NCI-H2196 (cell line): Measurements from ENCODE around the gene CIPC.

ENCODE experiments used
- DNase-seq: peaks from one replicate; lab custom pipeline; 2025; ENCODE audit not compliant: unreplicated experiment; lab: John Stamatoyannopoulos, UW

CIPC gene, protein sequence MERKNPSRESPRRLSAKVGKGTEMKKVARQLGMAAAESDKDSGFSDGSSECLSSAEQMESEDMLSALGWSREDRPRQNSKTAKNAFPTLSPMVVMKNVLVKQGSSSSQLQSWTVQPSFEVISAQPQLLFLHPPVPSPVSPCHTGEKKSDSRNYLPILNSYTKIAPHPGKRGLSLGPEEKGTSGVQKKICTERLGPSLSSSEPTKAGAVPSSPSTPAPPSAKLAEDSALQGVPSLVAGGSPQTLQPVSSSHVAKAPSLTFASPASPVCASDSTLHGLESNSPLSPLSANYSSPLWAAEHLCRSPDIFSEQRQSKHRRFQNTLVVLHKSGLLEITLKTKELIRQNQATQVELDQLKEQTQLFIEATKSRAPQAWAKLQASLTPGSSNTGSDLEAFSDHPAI

DNA sequence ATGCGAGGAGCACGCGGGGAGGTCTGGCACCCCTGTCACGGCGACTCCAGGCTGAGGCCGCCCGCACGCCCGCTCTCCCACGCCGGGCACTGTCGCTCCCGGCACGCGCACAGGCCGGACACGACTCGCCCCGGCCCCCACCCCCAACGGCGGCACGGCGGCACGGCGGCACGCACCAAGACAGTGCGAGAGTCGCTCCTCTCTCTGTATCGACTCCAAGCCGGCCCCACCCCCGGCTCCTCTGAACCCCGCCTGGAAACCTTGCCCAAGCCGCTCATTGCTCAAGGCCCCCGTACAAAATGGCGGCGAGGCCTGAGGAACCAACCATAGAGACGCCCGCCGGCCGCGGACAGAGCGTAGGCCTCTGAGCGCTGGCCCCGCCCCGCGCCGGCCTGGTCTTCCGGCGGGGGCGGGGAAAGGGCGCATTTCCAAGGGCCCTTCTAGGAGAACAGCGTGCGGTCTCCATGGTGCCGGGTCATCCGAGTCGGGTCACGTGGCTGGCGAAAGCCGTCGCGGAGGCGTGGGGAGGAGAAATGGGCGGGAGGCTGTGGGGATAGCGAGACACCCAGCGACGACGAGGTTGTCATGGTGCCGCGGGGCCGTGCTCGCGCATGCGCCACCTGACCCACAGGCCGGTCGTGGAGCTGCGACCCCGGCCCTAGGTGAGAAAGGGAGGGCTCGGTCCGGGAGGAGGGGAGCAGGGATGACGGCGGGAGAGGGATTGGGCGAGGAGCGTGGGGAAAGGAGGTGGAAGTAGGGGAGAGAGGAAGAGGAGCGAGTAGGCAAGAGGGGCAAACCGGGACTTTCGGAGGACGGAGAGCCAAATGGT, at the start of gene CIPC:
Gene CIPC, plus strand, starts transcription at position 559 of the 829 bp plus-strand sequence. CDS start 7,451 bp downstream, outside the sequence.
- peak; percentile 99 for DNase-seq

DNA sequence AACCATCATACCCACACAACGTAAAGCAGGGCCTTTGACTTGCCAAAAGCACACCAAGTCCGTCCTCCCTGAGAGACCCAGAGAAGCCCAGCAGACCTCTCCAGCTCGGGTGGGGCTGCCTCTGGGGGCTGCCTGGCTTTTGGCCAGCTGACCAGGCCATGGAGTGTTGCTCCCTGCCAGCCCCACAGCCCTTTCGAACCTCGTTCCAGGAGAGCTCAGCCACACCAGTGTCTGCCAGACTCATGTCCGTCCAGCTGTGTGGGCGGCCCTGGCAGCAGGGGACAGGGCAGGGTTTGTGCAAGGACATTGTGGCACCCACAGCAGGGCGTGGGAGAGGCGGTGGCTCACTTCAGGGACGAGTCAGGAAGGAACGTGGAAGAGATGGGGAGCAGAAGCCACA, 46.9 kb upstream of the CIPC start:
- DNase-seq, result no peak

DNA sequence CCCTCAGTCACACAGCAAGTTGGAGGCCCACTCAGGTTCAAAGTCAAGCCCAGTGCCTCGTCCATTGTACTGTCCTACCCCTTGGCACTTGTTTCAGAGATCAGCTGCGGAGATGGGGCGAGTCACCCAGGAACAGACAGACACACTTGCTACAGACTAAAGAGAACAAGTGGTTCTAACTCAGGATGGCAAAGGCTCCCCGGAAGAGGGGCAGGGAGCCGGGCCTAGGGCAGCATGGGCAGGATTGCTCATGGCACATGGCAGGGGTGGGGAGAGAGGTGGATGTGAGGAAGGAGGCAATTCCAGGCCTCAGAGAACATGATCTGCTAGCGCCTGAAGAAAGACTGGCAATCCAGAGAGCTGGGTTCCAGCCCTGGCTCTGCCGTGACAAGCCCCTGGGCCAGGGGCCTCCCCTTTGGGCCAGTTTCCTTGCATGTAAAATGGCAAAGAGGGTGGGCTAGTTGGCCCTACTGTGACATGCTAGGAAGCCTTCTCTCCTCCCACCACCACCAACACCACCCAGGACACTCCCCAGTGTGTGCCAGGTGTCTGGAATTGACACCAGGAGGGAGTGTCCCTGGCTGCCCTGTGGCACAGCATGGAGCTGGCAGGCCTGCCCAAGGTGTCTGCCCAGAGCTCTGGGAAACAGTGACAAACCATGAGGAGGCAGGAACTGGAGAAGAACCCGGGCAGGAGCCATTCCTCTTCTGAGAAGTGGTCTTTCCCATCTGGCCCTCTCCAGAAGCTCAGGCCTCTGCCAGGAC, 45.6 kb upstream of the CIPC start:
- DNase-seq, result peak; percentile 45

DNA sequence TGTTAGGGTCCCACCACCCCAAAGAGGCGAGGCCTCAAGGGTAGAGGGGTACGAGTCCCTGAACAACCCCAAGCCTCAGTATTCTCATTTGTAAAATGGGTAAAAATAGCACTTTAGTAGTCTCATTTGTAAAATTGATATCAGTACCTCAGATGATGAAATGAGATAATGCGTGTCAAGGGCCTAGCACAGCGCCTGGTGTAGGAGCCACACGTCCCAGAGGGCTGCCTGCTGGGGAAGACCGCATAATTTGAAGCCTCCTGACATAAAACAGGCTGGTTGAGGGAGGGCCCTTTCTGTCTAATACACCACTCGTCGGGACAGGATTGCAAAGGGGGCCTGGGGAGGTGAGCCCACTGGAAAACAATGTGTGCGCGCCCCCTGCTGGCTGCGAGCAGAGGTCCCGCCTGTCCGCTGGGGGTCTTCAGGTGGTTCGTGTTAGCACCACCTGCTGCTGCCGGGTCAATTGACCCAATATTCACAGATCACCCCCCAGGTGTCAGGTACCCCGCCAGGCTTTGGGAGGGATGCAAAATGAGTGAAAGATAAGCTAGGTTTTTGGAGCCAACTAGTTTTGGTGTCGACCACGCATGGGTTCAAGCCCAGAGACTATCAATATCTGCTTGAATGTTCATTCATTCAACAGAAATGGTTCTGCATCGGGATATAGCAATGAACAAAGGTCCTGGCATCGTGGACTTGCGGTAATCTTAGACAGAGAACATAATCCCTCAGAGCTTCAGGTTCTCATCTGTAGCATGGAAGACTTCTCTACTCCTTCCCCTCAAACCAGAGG, 44.8 kb upstream of the CIPC start:
- DNase-seq, result no peak

DNA sequence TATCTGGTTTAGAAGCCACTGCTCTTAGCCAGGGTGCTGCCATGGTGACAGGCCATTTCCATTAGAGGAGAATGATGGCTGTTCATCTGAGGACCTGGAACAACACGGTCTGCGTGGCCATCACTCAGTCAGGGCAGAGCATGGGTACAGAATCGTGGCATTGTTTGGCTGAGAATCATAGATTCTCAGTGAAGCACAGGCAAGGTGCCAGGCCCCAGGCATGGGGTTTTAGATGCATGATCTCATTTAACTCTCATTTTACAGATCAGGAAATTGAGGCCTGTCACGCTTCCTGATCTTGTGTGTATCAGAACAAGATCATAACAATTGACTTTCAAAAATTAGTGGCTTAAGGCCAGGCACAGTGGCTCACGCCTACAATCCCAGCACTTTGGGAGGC, 42.8 kb upstream of the CIPC start:
- no peak for DNase-seq

DNA sequence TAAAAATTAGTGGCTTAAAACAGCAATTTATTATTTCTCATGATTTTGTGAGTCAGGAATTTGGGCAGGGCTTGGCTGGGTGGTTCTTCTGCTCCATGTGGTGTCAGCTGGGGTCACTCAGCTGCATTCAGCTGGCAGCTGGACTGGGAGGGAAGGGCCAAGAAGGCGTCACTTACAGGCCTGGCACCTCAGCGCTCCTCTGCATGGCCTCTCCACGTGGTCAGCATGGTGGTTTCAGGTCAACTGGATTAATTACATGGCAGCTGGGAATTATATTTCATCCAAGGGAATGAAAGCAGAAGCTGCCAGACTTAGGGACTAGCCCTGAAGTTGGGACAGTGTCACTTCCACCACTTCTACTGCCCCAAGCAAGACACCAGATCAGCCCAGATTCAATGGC, 42.1 kb upstream of the CIPC start:
- DNase-seq, result no peak

DNA sequence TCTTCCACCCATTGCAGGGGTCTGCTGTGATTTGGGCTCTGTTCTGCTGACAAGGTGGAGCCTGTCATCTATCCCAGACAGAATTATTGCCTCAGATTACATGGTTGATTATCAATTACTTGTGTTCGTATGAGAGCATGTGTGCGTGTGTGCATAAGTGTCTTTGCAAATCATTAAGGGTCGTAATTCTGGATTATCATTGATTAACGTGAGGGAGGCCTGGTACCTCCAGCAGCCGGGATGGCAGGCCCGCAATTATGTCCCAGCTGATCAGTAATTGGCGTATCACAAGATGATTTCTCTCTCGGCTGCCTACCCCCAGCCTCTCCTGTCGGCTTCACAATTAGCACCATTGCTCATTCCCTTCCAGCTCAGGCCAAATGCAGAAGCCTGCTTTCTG, 39.9 kb upstream of the CIPC start:
- no peak for DNase-seq

DNA sequence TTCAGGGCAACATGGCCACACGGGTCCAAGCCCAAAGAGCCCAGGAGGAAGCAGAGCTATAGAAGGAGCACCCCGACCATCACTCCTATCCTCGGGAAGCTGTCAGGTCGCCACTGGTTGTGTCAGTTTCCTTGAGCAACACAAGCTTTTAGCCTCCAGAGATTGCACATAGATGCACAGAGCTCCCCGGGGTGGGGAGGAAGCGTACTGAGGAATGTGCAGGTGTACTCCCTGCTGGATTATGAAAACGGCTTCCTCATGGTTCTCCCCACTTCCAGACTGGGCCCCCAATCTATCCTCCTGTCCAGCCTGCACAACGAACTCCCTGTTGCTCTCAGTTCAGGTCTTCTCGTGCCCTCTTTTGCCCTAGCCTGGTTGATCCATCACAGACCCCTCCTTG, 39.3 kb upstream of the CIPC start:
- DNase-seq, result no peak

DNA sequence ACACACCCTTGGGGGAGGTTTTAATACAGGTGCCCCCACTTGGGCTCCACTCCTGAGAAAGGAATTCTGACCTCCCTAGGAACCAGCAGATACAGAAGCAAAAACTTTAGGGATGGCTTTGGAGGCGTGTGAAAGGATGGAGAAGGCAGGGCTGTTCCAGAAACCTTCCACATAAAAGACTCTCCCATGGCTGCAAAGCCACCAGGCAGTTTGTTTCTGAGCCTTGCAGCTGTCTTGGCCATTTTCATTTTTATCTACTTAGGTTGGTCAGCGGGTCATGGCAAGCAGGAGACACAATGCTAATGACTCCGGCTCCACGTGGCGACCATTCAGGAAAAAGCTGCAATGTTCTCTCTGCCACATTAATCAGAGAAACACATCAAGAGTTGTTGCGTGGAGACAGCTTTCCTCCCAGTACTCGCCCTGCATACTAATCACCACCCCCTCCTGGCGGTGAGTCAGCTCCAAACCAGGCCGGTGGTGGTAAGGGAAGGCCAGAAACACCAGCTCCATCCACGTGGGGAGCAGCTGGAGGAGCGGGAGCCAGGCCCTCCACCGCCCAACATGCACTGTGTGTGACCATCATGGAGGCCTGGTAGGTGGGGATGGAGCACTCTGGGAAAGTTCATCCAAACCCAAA, 38.7 kb upstream of the CIPC start:
- no peak for DNase-seq

DNA sequence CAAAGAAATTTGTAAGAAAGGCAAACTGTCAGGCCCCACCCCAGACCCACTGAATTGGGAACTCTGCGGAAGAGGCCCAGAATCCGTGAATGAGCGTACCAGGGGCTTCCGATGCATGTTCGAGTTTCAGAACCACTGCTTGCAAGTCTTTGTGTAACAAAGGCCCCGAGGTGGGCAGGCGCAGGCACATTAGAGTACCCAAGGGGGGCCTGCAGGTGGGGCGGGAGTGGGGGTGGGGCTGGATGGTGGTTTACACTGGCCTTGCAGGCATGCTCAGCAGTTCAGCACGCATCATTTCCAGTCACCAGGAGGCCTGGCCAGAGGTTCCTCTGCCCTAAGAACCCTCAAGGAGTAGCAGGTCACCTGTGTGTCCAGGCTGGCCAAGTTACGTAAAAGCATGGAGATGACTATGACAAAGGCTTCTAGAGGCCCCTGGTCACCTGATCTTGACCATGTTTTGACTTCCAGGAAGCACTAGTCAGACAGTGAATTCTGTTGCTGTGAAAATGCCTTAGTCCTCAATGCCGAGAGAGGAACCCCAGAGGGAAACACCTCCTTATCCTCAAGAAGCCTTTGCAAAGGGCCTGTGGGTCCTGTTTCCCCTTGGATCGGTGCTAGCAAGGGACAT, 36.3 kb upstream of the CIPC start:
- DNase-seq, result no peak

DNA sequence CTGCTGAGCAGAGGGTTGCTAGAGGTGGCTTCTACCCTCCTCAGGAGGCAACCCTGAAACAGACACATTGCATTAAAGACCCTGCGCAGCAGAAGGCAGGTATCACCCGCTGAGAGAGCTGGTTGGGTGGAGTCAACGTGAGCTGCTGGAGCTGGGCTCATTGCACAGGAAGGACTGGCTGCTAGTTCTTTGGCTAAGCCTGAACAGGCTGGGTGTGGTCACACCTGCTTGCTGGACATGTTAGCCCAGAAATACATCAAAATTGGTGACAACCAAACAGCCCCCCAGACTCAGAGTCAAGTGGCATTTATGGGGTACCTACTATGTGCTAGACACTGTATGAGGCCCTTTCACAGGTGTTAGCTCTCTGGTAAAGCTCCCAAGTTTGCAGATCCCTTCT, 35.8 kb upstream of the CIPC start:
- DNase-seq, result no peak

DNA sequence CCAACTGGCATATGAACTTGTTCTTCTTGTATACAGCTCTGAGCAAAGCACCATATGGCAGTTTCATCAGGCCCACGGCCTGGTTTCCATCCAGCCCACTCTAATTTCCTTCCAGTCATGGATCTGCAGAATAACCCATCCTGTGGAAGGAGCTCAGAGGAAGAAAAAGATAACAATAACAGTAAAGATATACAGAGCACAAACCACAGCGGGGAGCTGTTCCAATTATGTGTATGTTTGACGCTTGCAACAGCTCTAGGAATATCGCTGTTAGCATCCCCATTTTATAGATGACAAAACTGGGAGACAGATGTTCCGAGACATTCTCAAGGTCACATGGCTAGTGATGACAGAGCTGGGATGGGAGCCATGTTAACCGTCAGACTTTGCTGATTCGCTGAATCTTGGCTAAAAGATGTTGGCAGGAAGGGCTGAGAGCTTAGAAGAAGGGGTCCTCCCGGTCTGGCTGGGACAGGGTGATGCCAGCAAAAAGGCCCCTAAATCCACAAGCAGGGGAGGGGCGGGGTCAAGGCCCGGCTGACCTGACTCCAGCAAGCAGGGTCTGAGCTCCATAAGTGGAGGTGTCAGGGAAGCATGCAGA, 34.4 kb upstream of the CIPC start:
- no peak for DNase-seq

DNA sequence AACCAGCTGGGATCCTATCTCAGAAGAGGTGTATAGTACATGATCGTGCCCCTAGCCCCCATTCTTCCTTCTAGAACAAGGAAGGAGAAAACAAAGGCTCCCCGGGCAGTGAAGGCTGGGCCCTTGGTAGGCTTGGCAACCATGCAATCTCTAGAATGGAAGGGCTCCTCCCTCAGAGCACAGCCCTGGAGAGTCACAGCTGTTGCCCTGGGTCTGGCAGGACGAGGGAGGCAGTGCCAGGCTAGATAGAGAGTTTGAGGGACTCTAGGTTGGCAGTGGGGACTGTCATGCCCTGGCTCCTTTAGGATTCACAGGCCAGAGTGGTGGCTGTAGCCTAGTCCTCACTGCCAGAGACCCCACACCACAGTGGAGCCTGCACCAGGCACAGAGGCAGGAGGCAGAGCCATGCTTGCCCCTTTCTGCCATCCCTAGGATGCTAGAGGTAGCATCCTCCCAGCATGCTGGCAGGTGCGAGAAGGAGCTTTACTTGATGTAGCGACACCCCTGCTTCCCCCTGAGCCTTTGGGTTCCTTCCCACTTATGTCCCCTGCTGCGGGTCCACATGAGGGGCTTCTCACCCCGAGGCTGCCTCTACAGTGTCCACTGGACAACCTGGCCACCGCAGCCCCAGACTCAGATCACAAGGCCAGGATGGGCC, 33.4 kb upstream of the CIPC start:
- DNase-seq, result no peak

DNA sequence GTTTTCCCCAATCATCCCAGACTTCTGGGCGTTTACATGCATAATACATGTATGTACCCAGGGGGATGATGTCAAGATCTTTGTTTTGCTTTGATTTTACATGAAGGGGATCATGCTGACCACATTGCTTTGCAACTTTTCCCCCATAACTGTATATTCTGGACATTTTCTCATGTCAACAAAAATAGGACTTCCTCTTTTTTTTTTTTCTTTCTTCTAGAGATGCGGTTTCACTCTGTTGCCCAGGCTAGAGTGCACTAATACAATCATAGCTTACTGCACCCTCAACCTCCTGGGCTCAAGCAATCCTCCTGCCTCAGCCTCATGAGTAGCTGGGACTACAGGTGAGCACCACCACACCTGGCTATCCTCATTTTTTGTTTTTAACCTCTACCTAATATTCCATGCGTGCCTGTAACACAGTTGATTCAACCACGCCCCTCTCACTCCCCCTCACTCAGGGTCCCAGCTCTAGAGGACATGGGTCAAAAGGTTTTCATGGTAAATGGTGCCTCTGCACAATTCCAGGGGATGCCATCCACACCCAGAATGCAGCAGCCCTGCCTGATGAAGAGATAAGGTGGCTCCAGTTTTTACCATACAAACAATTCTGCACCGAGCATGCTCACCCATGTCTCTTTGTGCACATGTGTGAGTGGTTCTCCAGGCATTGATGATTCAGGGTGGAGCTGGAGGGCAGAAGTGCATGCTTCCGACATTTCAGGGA, 32.0 kb upstream of the CIPC start:
- no peak for DNase-seq

DNA sequence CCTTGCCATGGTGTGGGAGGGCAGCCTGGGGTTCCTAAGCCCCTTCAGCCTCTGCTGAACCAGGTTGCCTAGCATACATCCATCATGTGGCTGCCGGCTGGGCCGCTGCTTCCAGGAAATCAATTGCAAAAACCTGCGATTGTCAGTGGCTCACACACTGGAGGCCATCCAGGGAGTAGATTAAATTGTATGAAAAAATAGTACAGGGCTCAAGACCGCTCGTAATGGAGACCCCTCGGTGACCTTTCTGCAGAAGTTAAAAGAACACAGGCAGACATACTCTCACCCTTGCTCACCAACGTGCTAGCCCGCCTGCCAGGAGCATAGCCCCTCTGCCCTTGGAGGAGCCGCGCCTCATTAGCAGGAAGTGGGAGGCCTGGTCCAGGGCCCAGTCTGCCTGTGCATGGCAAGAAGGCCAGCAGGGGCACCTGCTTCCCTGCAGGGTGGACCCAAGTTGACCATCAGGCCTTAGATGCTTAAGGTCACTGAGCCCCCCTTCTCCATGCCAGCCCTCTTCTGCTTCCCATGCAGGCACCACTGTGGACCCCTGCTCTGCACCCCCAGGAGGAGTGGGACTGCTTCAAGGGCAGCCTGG, 31.4 kb upstream of the CIPC start:
- DNase-seq, result no peak

DNA sequence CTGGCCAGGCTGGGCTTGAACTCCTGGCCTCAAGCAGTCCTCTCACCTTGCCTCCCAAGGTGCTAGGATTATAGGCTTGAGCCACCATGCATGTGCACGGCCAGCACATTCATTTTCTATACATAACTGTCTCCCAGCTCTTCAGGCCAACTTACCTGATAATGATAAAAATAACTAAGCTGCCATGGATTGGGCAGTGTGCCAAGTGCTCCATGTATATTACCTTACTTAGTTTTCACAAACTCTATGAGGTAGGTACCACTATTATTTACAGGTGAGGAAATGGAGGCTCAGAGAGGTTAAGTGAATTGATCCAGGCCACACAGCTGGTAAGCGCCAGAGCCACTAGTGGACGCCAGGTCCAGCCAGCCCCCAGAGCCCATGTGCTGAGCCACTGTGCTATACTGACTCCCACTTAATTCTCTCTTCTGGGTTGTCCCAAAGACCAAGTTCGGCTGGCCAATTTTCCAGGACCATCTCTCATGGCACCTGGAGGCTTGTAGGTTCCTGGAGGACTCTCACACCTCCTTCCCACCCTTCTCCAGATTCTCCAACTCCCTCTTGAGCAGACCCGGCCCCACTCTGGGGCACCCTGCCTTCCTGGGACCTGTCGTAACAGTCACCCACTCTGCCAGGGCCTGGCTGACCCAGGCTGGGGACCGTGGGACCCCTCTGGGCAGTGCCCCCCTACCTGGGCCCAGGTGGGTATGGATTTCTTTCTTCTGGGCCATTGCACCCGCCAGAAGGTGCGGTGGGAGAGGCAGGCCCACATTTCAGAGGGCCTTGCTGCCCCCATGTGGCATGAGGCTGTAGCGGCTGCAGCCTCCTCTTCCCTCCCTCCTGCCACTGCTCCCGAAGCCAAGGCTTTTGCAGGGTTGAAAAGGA, 30.2 kb upstream of the CIPC start:
- DNase-seq, result peak; percentile 84
